ENCODE measurements around the gene SLC22A4.

SLC22A4 gene

GRCh38 chr5:132275367-132276220 is 18.6 kb upstream of the SLC22A4 start:
- DNase-seq, result no peak

- DNase-seq, result no peak
These were observed 16.9 kb upstream of the SLC22A4 start for GRCh38 chr5:132277256-132277655.

GRCh38 chr5:132277971-132278853 is 16.0 kb upstream of the SLC22A4 start:
- DNase-seq, result no peak

- DNase-seq, result no peak
These were observed 14.4 kb upstream of the SLC22A4 start for GRCh38 chr5:132279801-132280200.

- no peak for DNase-seq
These were observed 13.6 kb upstream of the SLC22A4 start for GRCh38 chr5:132280371-132281240.

GRCh38 chr5:132281856-132282614 is 12.2 kb upstream of the SLC22A4 start:
- DNase-seq, result no peak

GRCh38 chr5:132283423-132284043 is 10.7 kb upstream of the SLC22A4 start:
- DNase-seq, result no peak

GRCh38 chr5:132289097-132289496 is 5.1 kb upstream of the SLC22A4 start:
- no peak for DNase-seq

- DNase-seq, result no peak
These were observed 3.2 kb upstream of the SLC22A4 start for GRCh38 chr5:132291026-132291425.

- peak; percentile 58 for DNase-seq
These were observed 865 bp upstream of the SLC22A4 start for GRCh38 chr5:132293066-132293991.

- peak; percentile 54 for DNase-seq
These were observed 722 bp downstream of the SLC22A4 start for GRCh38 chr5:132294728-132295504.

GRCh38 chr5:132295505-132296411 is 1.6 kb downstream of the SLC22A4 start:
- DNase-seq, result no peak

GRCh38 chr5:132296412-132297016 is 2.3 kb downstream of the SLC22A4 start:
- DNase-seq, result no peak

GRCh38 chr5:132297211-132297940 is 3.2 kb downstream of the SLC22A4 start:
- no peak for DNase-seq

- DNase-seq, result no peak
These were observed 4.4 kb downstream of the SLC22A4 start for GRCh38 chr5:132298298-132299212.

GRCh38 chr5:132299917-132300316 is 5.7 kb downstream of the SLC22A4 start:
- DNase-seq, result no peak

Measured in CD4-positive, alpha-beta T cell treated with Interleukin-17A for 1 hour (primary cell).